ENCODE measurements around the gene B3GNT5.

B3GNT5 gene

GRCh38 chr3:183319371-183319770, 66.3 kb downstream of the B3GNT5 start:
- Histone ChIP-seq H3K27ac (ENCODE audit: low read depth, low read length) (no peak overlapping the region), H3K9ac (ENCODE audit: low read length) (no peak overlapping the region), H3K4me1 (ENCODE audit: control insufficient read depth, insufficient read depth, low read length) (no peaks in the 10 kb centered on the region)

More at GRCh38 chr3:183319371-183319770, 66.3 kb downstream of the B3GNT5 start:
- H3K27me3 ChIP-seq (ENCODE audit: control insufficient read depth, insufficient read depth, low read length), result no peaks in the 10 kb centered on the region
- H3K4me3 ChIP-seq (ENCODE audit: low read length), result no peak overlapping the region
- no peaks in the 10 kb centered on the region for H3K36me3 ChIP-seq (ENCODE audit: control insufficient read depth, insufficient read depth, low read length)
